ENCODE measurements around the gene SULT1A2.
"Not testable (repeated sequence)": the region's sequence is repeated elsewhere in the genome, so short reads cannot be mapped to it uniquely, and the experiment has no call there.

DNA sequence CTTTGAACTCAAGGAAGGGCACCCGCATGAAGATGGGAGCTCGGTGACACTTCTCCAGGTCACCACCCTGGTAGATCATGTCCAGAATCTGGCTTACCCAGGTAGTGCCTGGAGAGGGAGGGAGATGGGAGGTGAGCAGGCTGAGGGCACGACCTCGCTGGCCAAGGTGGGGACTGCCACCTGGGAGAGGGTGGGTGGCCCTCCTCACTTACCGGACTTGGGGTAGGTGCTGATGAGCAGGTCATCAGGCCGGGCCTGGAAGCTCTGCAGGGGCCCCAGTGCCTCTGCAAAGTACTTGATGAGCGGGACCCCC is 11.6 kb upstream of the SULT1A2 start:
- TF ChIP-seq CTCF, POLR2A (IDR thresholded peaks at IDR 0.05): not testable (repeated sequence)

All from heart left ventricle (tissue), 13 donors.